Keratinocyte (primary cell): Measurements from ENCODE around the gene TMEM240.

ENCODE experiments used
- EZH2 ChIP-seq: IDR thresholded peaks from one replicate; pipeline ENCODE4 v1.6.1; 2012; ENCODE audit warnings: inconsistent platforms, mild to moderate bottlenecking, low read length, moderate library complexity
- TF ChIP-seq, protein P1 (sequence below), 3 experiments: IDR thresholded peaks in 1 of 3; conservative IDR thresholded peaks in 1 of 3; optimal IDR thresholded peaks in 1 of 3; 2 replicates in 2 of 3; 3 replicates in 1 of 3; pipeline versions ENCODE3 to v1.5.1; 2011; ENCODE audit warnings: low read length in 3 of 3, mild to moderate bottlenecking in 3 of 3, moderate library complexity in 2 of 3, control low read depth in 1 of 3, inconsistent platforms in 1 of 3; ENCODE audit not compliant: insufficient read depth in 2 of 3; ENCODE audit errors: extremely low read depth in 1 of 3

DNA sequence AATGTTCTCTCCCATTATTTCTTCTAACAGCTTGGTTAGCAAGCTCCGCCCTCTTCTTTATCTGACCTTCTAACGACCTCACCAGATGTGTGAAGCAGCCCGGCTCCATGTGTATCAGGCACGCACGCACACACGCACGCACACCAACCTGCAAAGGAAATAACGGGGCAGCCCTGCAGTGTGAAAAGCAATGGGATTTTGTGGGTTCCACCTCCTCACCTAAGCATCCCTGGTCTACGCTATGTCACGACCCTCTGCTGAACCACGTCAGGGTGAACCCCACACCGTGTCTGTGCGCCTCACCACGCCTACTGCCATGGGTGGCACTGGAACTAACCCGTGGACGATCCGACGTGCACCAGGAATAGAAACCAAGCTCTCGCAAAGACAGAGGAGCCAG lies 23.8 kb upstream of the TMEM240 start:
- TF ChIP-seq, protein P1, sequence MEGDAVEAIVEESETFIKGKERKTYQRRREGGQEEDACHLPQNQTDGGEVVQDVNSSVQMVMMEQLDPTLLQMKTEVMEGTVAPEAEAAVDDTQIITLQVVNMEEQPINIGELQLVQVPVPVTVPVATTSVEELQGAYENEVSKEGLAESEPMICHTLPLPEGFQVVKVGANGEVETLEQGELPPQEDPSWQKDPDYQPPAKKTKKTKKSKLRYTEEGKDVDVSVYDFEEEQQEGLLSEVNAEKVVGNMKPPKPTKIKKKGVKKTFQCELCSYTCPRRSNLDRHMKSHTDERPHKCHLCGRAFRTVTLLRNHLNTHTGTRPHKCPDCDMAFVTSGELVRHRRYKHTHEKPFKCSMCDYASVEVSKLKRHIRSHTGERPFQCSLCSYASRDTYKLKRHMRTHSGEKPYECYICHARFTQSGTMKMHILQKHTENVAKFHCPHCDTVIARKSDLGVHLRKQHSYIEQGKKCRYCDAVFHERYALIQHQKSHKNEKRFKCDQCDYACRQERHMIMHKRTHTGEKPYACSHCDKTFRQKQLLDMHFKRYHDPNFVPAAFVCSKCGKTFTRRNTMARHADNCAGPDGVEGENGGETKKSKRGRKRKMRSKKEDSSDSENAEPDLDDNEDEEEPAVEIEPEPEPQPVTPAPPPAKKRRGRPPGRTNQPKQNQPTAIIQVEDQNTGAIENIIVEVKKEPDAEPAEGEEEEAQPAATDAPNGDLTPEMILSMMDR (optimal IDR thresholded peaks at IDR 0.05 in 1 of 3, IDR thresholded peaks at IDR 0.05 in 1 of 3, conservative IDR thresholded peaks at IDR 0.05 in 1 of 3; ENCODE audit: extremely low read depth in 1 of 3, insufficient read depth in 2 of 3, low read length in 3 of 3), result no peak
- no peak for TF ChIP-seq EZH2
